Breast epithelium (tissue), 4 donors: ENCODE results near the gene TXNRD2. TPM values are rescaled to one million over a fixed set of nuclear protein-coding genes. Genes with fewer than 3 reads are reported as not detected.

Source experiments
- DNase-seq, 2 donors: peaks; one replicate each; pipeline ENCODE4 v3.0.0-alpha.2; 2019; ENCODE audit warnings: low spot score in 2 of 2
- H3K27ac ChIP-seq, 2 donors: fragments of 200-600 bp; sonication (generic) in 1 of 2; one replicate each; pipeline ENCODE4 v1.5.1; 2016 to 2019; ENCODE audit warnings: mild to moderate bottlenecking in 1 of 2
- H3K27me3 ChIP-seq, 2 donors: fragments of 200-600 bp; sonication (generic) in 1 of 2; one replicate each; pipeline versions ENCODE4 v1.5.1 to v1.6.0; 2017 to 2019; ENCODE audit warnings: control low read depth in 1 of 2, mild to moderate bottlenecking in 1 of 2
- H3K36me3 ChIP-seq: fragments of 200-600 bp; one replicate; pipeline ENCODE4 v1.5.1; 2019
- H3K4me1 ChIP-seq, 2 donors: fragments of 200-600 bp; sonication (generic); one replicate each; pipeline ENCODE4 v1.5.1; 2016 to 2019; ENCODE audit warnings: control low read depth in 1 of 2
- H3K4me3 ChIP-seq, 3 donors: fragments of 200-600 bp; sonication (generic); 1 replicate in 2 of 3; 2 replicates in 1 of 3; pipeline ENCODE4 v1.5.1; 2016 to 2019; ENCODE audit warnings: mild to moderate bottlenecking in 3 of 3, moderate library complexity in 2 of 3
- H3K9me3 ChIP-seq, 2 donors: fragments of 200-600 bp; sonication (generic) in 1 of 2; one replicate each; pipeline ENCODE4 v1.5.1; 2016 to 2019; ENCODE audit warnings: control low read depth in 1 of 2
- POLR2A ChIP-seq: fragments of 450-650 bp; IDR thresholded peaks from one replicate; pipeline ENCODE4 v1.6.1; 2016; ENCODE audit warnings: antibody characterized with exemption, mild to moderate bottlenecking, moderate library complexity
- POLR2AphosphoS5 ChIP-seq, 3 donors: sonication (generic); formaldehyde crosslinking; IDR thresholded peaks; one replicate each; pipeline ENCODE4 v1.6.1; 2017; ENCODE audit warnings: antibody characterized with exemption in 3 of 3
- intact Hi-C: fragments of 100-400 bp; cut with DNase I; formaldehyde crosslinking; loops from one replicate; pipeline ENCODE4 v1.15.1; 2023; ENCODE audit warnings: low total_unique reads
- total RNA-seq, 3 donors: library from RNA; depleted of rRNA; stranded (reverse); fragments of >200 nt; gene quantifications; one replicate each; pipeline ENCODE4 v1.1.0, GENCODE V29; 2016
- TF ChIP-seq, protein P1 (sequence below), 3 donors: fragments of 450-650 bp; IDR thresholded peaks; one replicate each; pipeline ENCODE4 v1.5.1; 2016 to 2017; ENCODE audit warnings: antibody characterized with exemption in 3 of 3, mild to moderate bottlenecking in 3 of 3, moderate library complexity in 3 of 3

Gene TXNRD2
- total RNA-seq, 3 donors from 2014 or later = 13.8 to 22.8 (median 20.6) TPM

DNA sequence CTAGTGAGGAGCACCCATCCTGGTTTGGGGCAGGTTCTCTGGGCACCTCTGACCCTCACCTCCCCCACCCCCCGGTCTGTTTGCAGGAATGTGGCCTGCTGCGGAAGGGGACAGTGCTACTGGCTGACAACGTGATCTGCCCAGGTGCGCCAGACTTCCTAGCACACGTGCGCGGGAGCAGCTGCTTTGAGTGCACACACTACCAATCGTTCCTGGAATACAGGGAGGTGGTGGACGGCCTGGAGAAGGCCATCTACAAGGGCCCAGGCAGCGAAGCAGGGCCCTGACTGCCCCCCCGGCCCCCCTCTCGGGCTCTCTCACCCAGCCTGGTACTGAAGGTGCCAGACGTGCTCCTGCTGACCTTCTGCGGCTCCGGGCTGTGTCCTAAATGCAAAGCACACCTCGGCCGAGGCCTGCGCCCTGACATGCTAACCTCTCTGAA is 26.9 kb upstream of the TXNRD2 start:
- Histone ChIP-seq H3K9me3 (no peaks in the 10 kb centered on the region), H3K36me3 (no peaks in the 10 kb centered on the region), H3K27me3 (no peaks in the 10 kb centered on the region), H3K4me3 (no peak overlapping the region), H3K27ac (no peak overlapping the region), H3K4me1 (peaks cover 3 to 9% of the 10 kb centered on the region in 2 donors)
- intact Hi-C loops = loop anchor here (1.0 kb wide), 1 partner anchor 35 kb away; no protein-coding TSS in a partner anchor
- DNase-seq = no peak
- TF ChIP-seq POLR2AphosphoS5 (IDR thresholded peaks at IDR 0.05) (no peak), POLR2A (no peak)
- TF ChIP-seq, protein P1, sequence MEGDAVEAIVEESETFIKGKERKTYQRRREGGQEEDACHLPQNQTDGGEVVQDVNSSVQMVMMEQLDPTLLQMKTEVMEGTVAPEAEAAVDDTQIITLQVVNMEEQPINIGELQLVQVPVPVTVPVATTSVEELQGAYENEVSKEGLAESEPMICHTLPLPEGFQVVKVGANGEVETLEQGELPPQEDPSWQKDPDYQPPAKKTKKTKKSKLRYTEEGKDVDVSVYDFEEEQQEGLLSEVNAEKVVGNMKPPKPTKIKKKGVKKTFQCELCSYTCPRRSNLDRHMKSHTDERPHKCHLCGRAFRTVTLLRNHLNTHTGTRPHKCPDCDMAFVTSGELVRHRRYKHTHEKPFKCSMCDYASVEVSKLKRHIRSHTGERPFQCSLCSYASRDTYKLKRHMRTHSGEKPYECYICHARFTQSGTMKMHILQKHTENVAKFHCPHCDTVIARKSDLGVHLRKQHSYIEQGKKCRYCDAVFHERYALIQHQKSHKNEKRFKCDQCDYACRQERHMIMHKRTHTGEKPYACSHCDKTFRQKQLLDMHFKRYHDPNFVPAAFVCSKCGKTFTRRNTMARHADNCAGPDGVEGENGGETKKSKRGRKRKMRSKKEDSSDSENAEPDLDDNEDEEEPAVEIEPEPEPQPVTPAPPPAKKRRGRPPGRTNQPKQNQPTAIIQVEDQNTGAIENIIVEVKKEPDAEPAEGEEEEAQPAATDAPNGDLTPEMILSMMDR (IDR thresholded peaks at IDR 0.05) = no peak

DNA sequence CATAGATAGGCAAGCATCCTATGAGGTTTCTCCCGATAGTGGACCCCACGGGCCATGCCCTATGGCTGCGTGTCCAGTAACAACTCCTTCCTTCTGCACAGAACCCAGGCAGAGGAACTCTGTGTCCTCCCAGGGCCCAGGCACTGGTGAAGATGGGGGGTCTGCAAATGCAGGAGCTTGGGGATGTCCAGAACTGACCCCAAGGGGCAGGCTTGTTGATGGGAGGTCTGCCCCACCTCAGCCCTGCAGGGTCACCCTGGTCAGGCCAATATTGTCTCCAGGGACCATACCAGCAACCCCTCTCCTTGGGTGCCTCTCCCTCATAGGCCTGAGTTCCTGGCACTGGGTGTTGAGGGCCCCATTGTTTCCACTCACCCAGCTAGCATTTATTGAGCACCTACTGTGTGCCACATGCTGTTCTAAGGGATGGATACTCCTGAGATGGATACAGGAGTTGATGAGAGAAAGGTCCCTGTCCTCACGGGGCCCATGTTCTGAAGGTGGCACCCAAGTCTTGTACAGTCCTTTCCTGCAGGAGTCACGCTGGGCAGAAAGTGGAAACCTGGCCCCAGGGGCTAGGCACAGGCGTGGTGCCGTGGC is 26.3 kb upstream of the TXNRD2 start:
- no peaks in the 10 kb centered on the region for H3K36me3 ChIP-seq
- no peak for DNase-seq

DNA sequence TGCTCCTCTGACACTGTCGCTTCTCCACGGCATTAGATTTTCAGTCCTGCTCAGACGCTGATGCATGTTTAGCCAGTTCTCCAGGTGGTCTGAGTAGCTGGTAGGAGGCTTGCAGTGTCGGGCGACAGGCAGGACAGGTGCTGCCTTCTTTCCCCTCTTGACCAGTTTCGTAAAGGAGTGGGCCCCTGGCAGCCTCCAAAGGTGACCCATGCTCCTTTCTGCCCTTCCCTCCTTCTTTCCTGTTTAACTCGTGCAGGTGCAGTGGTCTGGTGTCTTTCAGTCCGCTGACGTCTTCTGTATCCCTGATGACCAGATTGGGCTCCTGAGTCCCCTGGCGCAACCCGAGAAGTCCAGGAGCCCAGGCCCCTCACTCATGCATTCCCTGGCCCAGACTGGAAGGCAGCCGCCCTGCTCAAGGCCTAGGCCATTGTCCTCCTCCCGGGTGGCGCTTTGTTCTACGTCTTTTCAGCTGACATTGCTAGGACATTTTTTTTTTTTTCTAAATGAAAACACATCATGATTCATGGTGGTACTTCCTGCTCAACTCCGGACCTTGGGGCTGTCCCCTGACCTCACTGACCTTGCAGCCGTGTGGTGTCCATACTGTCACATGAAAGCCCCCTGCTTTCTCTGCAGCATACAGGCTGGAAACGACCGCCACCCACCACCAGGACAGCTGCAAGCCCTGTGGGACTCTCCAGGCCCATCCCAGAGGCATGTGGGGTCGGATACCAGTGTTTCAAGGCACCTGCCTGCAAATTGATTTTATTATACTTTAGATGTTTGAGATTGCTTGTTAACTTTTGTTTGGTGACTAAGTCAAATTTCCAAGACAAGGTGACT is 25.5 kb upstream of the TXNRD2 start:
- DNase-seq = no peak
- TF ChIP-seq, protein P1 (IDR thresholded peaks at IDR 0.05) = no peak
- TF ChIP-seq POLR2AphosphoS5 (IDR thresholded peaks at IDR 0.05) = no peak
- intact Hi-C loops = no loop called here
- H3K4me3 ChIP-seq = no peak overlapping the region
- no peaks in the 10 kb centered on the region for H3K9me3 ChIP-seq
- H3K27ac ChIP-seq = no peak overlapping the region
- H3K4me1 ChIP-seq = peaks cover 3 to 13% of the 10 kb centered on the region in 2 donors
- H3K27me3 ChIP-seq = no peaks in the 10 kb centered on the region
- H3K36me3 ChIP-seq = no peaks in the 10 kb centered on the region

More for the DNA sequence above, 26.3 kb upstream of the TXNRD2 start:
- intact Hi-C loops = loop anchor here (1.0 kb wide), 1 partner anchor 35 kb away; no protein-coding TSS in a partner anchor
- H3K4me1 ChIP-seq = peaks cover 3 to 9% of the 10 kb centered on the region in 2 donors
- H3K9me3 ChIP-seq = no peaks in the 10 kb centered on the region
- H3K4me3 ChIP-seq = no peak overlapping the region
- H3K27me3 ChIP-seq = no peaks in the 10 kb centered on the region
- H3K27ac ChIP-seq = no peak overlapping the region
- TF ChIP-seq POLR2AphosphoS5 (IDR thresholded peaks at IDR 0.05) = no peak
- TF ChIP-seq, protein P1 (IDR thresholded peaks at IDR 0.05) = no peak
- no peak for TF ChIP-seq POLR2A

DNA sequence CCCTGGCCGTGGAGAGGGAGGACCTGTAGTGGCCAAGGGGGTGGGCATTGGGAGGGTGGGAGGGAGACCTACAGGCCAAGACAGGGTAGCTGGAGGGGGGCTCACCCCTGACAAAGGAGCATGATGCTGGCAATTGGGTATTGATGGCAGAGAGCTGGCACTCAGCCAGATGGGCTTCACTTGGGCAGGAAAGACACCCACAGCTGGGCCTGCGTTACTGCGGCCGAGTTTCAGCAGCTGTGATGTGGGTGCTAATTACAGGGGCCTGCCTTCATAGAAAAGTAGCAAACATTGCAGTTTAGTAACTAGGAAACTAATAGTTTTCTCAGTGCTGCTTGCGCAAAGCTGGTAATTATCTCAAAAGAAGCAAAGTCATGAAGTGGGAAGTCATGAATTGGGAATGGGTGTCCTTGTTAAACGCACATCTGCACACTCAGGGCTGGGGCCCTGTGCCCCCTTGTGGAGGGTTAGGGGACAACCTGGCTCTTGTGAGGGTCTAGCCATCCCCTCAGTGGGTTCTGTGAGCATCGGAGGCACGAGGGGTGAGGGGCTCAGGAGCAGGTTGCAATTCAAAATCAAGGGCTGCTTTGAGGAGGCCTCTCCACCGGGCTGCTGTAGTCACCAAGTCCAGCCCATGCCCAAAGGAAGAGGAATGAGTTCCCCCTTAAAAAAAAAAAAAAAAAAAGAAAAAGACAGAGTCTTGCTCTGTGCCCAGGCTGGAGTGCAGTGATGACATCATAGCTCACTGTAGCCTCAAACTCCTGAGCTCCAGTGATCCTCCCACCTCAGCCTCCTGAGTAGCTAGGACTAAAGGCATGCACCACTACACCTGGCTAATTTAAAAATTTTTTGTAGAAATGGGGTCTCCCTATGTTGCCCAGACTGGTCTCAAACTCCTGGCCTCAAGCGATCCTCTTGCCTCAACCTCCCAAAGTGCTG is 24.4 kb upstream of the TXNRD2 start:
- no peak for TF ChIP-seq POLR2AphosphoS5 (IDR thresholded peaks at IDR 0.05)
- TF ChIP-seq, protein P1 (IDR thresholded peaks at IDR 0.05) = peak in 1 of 3 donors; percentile 14
- Histone ChIP-seq H3K4me1 (peaks cover 6 to 18% of the 10 kb centered on the region in 2 donors), H3K4me3 (no peak overlapping the region), H3K27me3 (no peaks in the 10 kb centered on the region), H3K9me3 (no peaks in the 10 kb centered on the region), H3K27ac (peak overlapping the region; percentile 21 to 26), H3K36me3 (no peaks in the 10 kb centered on the region)
- no peak for DNase-seq
- intact Hi-C loops = no loop called here
